Body of pancreas (tissue), 4 donors: ENCODE results near the gene KCNH1.

Source experiments
- POLR2A ChIP-seq, 3 donors: fragments of 450-650 bp; IDR thresholded peaks; one replicate each; pipeline ENCODE4 v1.6.1; 2016; ENCODE audit warnings: antibody characterized with exemption in 3 of 3, mild to moderate bottlenecking in 2 of 3
- TF ChIP-seq, protein P1 (sequence below), 7 experiments: fragments of 450-650 bp in 4 of 7; fragments of 200-600 bp in 3 of 7; sonication (generic) in 3 of 7; IDR thresholded peaks; one replicate each; pipeline ENCODE4 v1.5.1; 2016 to 2019; ENCODE audit warnings: antibody characterized with exemption in 7 of 7

DNA sequence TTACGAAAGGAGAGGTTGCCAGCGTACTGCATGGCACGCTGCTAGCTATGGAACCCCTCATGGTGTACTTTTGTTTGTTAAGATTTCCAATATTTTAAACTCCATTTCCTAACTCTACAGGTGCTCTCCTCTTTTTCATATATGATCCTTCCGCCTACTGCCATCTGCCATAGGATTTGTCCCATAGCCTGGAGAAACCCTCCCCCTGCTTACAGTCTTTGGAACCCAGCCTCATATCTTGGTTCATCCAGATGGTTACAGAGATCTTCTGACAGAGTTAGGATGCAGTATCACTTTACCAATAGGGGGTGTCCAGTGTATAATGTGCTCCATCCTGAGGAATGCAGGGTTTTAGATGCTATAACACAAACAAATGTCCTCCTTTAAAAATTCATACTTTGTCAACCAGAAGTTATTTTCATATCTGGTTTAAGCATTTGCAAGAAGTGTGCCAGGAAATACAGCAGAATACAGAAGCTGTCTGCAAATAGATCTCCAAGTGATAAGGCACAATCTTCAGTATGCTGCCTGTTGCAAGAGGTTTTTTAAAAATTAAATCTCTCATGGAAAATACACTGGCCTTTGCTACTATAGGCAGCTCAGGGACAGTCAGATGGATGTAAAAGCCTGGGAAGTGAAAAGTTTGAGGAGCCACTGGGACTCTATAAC, 377.8 kb downstream of the KCNH1 start:
- TF ChIP-seq, protein P1, sequence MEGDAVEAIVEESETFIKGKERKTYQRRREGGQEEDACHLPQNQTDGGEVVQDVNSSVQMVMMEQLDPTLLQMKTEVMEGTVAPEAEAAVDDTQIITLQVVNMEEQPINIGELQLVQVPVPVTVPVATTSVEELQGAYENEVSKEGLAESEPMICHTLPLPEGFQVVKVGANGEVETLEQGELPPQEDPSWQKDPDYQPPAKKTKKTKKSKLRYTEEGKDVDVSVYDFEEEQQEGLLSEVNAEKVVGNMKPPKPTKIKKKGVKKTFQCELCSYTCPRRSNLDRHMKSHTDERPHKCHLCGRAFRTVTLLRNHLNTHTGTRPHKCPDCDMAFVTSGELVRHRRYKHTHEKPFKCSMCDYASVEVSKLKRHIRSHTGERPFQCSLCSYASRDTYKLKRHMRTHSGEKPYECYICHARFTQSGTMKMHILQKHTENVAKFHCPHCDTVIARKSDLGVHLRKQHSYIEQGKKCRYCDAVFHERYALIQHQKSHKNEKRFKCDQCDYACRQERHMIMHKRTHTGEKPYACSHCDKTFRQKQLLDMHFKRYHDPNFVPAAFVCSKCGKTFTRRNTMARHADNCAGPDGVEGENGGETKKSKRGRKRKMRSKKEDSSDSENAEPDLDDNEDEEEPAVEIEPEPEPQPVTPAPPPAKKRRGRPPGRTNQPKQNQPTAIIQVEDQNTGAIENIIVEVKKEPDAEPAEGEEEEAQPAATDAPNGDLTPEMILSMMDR (IDR thresholded peaks at IDR 0.05) = no peak
- no peak for TF ChIP-seq POLR2A (IDR thresholded peaks at IDR 0.05)
